Measurements from ENCODE around the gene JHY.

The JHY gene

DNA sequence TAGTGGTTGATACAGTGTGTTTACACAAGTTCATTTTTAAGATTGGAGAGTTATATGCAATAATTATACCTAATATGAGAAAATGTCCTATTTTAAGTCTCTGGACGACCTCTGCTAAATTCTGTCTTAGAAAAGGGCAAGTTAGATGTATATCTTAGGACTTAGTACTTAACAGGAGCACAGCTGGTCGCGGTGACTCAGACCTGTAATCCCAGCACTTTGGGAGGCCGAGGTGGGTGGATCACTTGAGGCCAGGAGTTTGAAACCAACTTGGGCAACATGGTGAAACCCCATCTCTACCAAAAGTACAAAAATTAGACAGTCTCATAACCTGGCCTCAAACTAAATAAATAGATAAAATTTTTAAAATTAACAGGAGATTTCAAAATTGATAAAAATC, 71.9 kb downstream of the JHY start:
- no peak for DNase-seq (ENCODE audit: low spot score)

DNA sequence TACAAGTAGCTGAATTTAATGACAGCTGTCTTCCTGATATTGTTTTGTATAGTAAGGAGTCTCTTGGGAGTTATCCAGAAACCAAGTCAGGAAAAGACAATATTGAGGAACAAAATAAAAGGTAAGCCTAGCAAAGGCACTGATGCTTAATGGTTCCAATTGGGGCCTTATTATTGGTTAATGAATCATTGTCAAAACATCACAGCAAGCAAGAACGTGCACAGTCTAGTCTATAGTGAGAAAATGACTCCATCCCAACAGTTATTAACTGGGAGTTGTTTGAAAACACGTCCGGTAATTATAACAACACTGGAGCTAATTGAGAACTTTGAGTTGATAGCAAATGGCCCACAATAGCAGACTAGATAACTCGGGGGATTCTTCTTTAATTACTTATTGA, 81.4 kb downstream of the JHY start:
- DNase-seq (ENCODE audit: low spot score) = no peak

DNA sequence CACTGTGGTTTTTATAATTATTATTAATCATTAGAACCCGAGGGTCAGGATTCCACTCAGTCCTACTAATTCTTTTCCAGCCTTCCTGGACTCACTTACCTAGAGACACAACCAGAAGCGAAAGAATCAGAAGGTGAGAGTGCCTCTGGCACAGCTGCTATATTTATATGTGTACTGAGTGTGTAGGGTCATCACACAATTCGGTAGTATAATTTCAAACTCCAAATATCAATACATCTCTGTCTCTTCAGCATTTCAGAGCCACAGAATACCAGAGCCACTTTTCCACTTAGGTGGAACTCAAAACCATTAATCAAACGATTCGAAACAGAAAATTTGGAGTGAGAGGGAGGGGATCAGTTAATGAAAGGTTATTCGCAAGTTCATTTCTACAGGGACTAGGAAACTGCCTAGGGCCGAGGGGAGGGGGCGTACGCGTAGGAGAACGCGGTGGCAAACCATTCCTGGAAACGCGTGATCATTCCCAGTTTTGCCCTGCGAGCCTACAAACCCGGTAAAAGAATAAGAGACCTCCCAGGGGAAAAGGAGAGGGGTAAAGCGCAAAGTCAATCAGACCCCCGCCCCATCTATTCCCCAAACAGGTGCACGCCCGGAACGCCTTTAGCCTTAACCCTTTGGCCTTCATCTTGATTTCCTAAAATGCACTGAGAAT, 93.6 kb downstream of the JHY start:
- DNase-seq (ENCODE audit: low spot score) = no peak

GRCh38 chr11:122976734-122977469, 94.3 kb downstream of the JHY start:
- DNase-seq (ENCODE audit: low spot score) = peak; percentile 62

DNA sequence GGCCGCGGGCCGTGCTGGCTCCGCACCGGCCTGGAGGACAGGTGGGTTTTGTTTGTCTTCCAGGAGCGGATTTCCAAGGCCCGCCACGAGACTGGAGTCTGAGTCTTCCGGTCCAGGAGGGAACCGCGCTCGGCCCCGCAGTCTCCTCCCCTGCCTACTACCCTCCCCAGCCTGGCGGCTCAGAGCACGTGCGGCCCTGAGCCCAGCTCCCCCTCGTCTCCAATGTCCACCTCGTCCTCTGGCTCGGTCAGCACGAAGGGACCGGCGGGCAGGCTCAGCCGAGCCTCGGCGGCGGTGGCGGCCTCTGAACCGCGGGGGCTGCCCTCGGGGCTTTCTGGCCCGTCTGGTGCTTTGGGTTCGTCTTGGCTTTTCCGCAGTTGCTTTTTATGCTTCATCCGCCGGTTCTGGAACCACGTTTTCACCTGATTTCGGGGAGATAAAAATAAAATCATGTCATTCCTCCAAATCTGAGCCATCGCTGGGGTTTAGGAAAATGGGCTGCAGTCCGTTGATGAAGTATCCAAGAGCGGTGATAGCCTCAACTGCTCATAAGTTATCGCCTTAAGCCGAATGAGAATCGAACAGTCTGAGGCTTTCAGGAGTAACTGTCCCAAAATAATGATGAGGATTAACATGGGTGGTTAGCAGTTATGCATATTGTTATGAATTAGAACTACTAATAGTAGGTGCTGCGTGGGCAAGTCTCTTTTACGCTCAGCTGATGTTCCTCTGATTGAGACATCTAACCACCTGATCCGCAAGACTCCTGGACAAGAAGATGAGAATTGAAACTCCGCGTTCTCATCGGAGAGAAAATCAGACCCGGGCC, 95.1 kb downstream of the JHY start:
- peak; percentile 70 for DNase-seq (ENCODE audit: low spot score)

DNA sequence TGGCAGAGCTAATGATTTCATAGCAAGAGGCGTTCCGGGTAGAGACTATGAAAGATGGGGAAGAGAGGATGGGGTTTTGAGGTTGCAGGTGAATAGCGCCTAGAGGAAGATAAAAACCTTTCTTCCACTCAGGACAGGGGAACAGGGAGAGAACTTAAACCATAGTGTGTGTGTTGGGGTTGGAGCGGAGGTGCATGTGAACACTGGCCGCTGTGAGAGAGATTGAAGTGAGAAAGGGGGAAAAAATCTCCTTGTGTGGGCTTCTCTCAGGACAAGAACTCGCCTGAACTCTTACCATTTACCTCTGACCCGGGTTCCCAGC, 95.7 kb downstream of the JHY start:
- no peak for DNase-seq (ENCODE audit: low spot score)

DNA sequence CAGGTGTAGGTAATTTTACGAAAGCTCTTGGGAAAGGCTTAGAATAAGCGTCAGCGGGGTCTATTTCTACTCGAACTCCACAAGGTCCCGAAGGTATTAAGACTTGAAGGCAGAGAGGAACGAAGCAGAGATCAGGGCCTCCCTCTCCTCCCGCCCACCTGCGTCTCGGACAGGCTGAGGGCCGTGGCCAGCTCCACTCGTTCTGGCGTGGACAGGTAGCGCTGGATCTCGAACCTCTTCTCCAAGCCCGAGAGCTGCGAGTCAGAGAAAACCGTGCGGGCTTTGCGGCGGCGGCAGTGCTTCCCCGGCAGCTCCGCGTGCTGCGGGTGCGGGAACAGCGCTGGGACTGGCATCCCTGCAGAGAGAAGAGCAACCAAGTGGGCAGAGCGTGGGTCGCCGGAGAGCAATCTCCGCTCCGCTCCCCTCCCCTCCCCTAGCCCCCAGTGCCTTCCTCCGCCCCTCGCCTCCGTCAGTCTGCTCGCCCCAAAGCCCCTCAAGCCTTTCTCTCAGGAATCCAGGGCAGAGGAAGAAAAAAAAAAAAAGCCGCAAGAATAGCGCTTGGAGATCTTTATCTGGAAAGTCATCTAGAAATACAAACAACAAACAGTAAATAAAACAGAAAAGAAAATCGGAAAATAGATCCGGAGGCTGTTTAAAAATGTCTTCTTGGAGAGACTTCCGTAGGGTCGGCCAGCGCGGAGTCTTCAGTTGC, 96.7 kb downstream of the JHY start:
- peak; percentile 60 for DNase-seq (ENCODE audit: low spot score)

- DNase-seq (ENCODE audit: low spot score) = no peak
These were observed 97.4 kb downstream of the JHY start for GRCh38 chr11:122979815-122980595.

- peak; percentile 95 for DNase-seq (ENCODE audit: low spot score)
These were observed 99.1 kb downstream of the JHY start, which contains the start of gene BSX for GRCh38 chr11:122981388-122982264. BSX (minus strand) TSS chr11:122981834; CDS start chr11:122981671, 163 bp downstream.

- DNase-seq (ENCODE audit: low spot score) = no peak
These were observed 101.1 kb downstream of the JHY start for GRCh38 chr11:122983438-122984185.

DNA sequence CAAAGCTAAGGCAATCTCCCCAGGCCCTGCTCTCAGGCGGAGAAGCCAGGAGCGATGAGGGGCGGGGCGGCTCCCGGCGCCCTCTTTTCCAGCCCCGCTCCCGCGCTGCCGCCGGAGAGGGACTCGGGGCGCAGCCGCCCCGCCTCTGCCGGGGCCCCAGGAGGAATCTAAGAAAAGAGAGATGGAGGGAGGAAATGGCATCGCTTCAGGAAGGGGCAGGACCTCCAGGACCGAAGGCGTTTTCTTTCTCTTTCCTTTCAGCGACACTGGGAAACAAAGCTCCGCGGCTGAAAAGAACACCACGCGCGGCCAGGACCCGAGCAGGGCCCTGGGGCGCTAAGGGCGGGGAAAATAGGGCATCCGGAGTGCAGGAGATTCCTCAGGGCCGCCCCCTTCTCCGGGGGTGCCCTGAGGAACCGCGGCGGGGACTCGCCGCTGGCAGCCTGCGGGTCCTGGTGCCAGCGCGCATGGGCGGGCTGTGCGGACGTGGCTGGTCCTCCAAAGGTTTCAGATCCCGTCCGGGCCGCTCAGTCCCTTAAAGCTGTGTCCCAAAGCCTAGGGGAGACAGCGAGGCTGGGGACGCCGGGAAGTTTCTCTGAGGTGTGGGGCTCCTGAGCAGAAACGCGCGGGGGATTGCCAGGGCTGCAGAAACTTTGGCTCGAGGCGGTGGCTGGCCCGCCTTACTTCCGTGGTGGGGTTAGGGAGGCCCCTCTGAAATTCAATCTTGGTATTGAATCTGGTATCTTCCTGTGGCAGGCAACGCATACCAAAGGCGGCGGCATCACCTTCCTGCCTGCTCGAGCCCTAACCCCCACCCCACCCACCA, 101.8 kb downstream of the JHY start:
- DNase-seq (ENCODE audit: low spot score) = peak; percentile 69

DNA sequence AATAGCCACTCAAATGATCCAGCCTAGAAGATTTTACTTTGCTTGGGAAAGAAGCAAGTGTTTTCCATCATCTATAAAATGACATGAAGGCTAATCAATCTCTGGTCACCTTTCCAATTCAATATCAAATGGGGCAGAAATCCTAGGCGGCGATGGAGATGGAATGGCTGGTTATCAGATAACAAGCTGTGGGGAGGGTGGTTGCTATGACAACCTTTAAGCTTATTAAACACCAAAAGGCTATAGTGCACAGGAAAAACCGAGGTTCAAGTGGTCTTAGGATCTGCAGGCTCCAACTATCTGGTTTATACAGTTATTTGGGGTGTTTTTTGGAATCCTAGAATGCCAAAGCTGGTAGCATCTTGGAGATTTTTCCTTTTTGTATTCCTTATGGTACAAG, 113.0 kb downstream of the JHY start:
- no peak for DNase-seq (ENCODE audit: low spot score)

DNA sequence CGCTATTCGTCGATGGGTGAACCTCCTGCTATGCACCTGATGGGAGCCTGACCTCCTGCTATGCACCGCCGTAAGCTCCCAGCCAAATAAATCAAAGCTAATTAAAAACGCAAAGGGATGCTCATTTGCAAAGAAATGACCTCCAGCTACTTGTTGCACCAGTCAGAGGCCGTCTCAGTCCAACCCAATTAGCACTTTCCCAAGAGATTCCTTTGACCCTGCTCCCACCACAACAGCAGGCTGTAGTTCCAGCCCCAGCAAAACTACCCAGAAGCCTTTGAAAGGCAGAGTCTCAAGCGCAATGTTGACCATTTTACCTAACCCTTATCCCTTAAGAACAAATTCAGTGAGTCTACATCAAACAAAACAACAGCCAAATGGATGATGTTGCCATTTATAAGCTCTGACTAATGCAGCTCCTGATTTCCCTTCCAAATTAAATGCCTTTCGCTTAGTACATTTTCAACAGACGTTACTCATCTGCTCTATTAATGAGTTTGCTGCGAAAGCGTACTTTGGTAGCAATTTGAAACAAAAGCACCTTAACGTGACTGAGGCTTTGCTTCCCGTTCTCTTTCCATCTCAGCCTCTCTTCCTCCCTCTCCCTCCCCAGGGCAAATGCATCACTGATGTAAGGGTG, 116.3 kb downstream of the JHY start:
- no peak for DNase-seq (ENCODE audit: low spot score)

DNA sequence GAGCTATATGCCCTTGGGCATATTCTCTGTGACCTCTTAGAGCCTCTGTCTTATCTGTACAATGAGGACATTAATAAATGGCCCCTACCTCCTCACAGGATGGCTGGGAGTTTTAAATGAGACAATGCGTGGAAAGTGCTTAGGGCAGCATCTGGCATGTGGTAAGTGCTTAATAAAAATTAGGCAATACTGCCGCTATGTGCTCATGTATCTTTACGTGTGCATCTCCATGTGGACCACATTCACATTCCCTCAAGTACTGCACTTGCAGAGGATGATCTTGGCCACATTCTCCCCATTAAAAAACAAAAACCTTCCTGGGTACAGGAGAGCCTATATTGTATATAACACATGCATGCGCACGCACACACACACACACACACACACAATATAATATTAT, 118.2 kb downstream of the JHY start:
- DNase-seq (ENCODE audit: low spot score) = no peak

DNA sequence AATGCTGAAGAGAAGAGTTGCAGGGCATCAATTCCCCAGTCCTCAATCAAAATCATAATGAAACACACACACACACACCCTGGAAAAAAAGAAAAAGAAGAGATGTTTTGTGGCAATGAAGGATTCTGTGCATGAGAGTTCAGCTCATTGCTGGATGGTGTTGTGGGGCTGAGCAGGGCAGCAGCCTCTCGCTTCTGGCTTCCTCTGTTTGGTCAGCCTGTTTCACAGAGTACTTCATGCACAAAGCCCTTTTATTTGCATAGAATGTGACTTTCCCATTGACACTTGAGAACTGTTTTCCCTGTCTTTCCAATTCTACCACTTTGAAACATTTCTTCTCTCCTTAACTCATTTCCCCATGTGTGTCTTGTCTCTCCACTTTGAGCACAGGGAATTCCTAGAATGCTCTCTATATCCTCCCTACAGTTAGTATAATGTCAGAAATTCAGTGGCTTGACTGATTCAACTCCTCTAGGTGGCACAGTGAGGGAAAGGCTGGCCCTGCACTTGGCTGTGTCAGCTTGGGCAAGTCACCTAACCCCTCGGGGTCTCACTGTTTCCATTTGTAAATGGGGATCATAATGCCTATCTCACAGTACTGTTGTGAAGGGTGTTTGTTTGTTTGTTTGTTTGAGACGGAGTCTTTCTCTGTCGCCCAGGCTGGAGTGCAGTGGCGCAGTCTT, 124.4 kb downstream of the JHY start:
- no peak for DNase-seq (ENCODE audit: low spot score)
